Measurements from ENCODE around the gene SCG5. TPM values are rescaled to one million over a fixed set of nuclear protein-coding genes. Genes with fewer than 3 reads are reported as not detected.

SCG5 gene
- polyA plus RNA-seq, 1 experiment: 9.4 TPM

- TF ChIP-seq, protein P1, sequence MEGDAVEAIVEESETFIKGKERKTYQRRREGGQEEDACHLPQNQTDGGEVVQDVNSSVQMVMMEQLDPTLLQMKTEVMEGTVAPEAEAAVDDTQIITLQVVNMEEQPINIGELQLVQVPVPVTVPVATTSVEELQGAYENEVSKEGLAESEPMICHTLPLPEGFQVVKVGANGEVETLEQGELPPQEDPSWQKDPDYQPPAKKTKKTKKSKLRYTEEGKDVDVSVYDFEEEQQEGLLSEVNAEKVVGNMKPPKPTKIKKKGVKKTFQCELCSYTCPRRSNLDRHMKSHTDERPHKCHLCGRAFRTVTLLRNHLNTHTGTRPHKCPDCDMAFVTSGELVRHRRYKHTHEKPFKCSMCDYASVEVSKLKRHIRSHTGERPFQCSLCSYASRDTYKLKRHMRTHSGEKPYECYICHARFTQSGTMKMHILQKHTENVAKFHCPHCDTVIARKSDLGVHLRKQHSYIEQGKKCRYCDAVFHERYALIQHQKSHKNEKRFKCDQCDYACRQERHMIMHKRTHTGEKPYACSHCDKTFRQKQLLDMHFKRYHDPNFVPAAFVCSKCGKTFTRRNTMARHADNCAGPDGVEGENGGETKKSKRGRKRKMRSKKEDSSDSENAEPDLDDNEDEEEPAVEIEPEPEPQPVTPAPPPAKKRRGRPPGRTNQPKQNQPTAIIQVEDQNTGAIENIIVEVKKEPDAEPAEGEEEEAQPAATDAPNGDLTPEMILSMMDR (IDR thresholded peaks at IDR 0.05; ENCODE audit: insufficient read depth, low read depth, low read length): no peak
- ChIA-PET POLR2A (interaction anchor here (0.6 kb wide), 1 partner anchor 55 kb away, joined by 3 read pairs; no protein-coding TSS in a partner anchor), CTCF (interaction anchor here (0.6 to 2.2 kb wide), 6 partner anchors 10 to 217 kb away, joined by 3 to 13 read pairs (median 3); no protein-coding TSS in a partner anchor)
- Histone ChIP-seq H3K36me3 (ENCODE audit: control insufficient read depth, insufficient read depth, low read length) (peaks cover 6% of the 10 kb centered on the region), H3K27me3 (ENCODE audit: control insufficient read depth, insufficient read depth, low read length) (no peaks in the 10 kb centered on the region), H3K4me3 (ENCODE audit: low read depth, low read length) (peak overlapping the region; percentile 92)
- no peak for DNase-seq (ENCODE audit: low read depth)
Measured at GRCh38 chr15:32718227-32718820, 76.8 kb downstream of the SCG5 start.

DNA sequence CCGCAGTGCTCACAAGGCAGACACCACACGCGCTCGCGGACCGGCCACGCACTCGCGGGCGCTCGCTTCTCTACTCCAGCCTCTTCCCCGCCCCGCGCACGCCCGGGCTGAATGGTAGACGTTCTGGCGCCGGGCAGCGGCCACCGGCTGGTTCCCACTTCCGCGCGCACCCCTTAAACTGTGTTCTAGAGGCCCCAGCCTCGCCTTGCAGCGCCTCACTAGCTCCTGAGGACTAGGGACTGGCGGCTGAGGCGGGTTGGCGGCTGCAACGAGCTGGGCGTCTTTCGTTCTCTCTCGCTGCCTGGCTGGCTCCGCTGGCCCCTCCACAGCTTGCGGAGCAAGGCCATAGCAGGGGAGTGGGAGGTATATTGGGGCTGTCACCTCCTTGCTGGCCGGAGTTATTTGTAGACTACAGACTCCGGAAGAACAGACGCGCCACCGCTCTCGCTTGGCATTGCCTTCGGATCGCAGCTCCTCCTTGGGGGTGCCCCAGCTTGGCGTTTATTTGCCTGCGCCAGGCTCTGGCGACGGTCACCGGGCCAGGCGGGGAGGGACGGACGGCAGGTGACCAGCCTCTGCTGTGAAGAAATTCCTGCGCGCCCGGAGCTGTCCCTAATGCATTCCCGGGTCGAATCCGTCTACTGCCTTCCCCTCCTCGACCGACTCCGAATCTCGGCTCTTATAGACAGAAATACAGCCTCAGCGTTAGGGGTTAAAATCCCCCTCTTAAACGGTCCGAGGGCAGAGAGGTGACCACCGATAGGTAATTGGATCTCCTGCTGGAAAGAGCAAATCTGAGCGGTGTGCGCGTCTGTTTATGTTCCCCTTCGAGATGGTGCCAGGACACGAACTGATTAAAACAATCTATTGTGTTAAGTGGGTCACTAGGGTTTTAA, 77.6 kb downstream of the SCG5 start:
- Histone ChIP-seq H3K36me3 (ENCODE audit: control insufficient read depth, insufficient read depth, low read length) (peaks cover 6% of the 10 kb centered on the region), H3K27me3 (ENCODE audit: control insufficient read depth, insufficient read depth, low read length) (no peaks in the 10 kb centered on the region), H3K4me3 (ENCODE audit: low read depth, low read length) (peak overlapping the region; percentile 92)
- CTCF ChIA-PET: interaction anchor here (0.6 to 2.2 kb wide), 6 partner anchors 11 to 217 kb away, joined by 3 to 13 read pairs (median 3); no protein-coding TSS in a partner anchor
- TF ChIP-seq, protein P1 (IDR thresholded peaks at IDR 0.05; ENCODE audit: insufficient read depth, low read depth, low read length): no peak
- POLR2A ChIA-PET: interaction anchor here (0.6 kb wide), 2 partner anchors 56 to 1490 kb away, joined by 3 read pairs; no protein-coding TSS in a partner anchor
- no peak for DNase-seq (ENCODE audit: low read depth)

DNA sequence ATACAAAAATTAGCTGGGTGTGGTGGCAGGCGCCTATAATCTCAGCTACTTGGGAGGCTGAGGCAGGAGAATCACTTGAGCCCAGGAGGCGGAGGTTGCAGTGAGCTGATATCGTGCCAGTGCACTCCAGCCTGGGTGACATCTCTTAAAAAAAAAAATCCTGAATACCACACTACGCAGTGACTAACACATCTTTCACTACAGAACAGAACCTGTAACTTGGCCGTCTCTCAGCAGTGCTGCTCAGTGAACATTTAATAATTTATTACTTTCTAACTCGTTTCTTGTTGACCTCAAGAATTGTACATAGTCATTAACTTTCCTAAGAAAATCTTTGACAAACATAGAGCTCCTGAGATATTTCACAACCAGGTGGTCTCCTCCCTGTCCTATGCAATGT, 80.1 kb downstream of the SCG5 start:
- no peak overlapping the region for H3K4me3 ChIP-seq (ENCODE audit: low read depth, low read length)
- TF ChIP-seq, protein P1 (IDR thresholded peaks at IDR 0.05; ENCODE audit: insufficient read depth, low read depth, low read length): no peak
- POLR2A ChIA-PET: interaction anchor here (0.6 to 0.7 kb wide), 2 partner anchors 52 to 167 kb away, joined by 3 to 7 read pairs; no protein-coding TSS in a partner anchor
- H3K36me3 ChIP-seq (ENCODE audit: control insufficient read depth, insufficient read depth, low read length): peaks cover 6% of the 10 kb centered on the region
- DNase-seq (ENCODE audit: low read depth): no peak
- CTCF ChIA-PET: interaction anchor here (0.6 to 1.8 kb wide), 5 partner anchors 8 to 122 kb away, joined by 3 to 5 read pairs (median 3); no protein-coding TSS in a partner anchor
- H3K27me3 ChIP-seq (ENCODE audit: control insufficient read depth, insufficient read depth, low read length): no peaks in the 10 kb centered on the region

DNA sequence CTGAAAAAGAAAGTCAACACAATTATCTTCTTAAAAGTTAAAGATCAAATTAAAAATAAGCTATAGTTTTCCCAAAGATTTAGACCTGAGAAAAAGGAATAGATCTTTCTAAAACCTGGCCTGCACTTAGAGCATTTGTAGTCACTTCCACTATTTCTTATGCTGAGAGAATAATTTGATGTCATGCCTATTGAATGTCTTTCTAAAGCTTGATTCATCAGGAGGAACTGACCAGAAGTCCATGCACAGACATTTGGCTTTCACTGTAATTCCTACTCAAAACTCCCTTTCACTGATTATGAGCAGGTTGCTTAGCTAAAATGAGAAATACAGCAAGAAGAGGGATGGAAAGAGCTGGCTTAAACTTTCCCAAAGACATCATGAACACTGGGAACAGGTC, 80.6 kb downstream of the SCG5 start:
- DNase-seq (ENCODE audit: low read depth): no peak
- Histone ChIP-seq H3K36me3 (ENCODE audit: control insufficient read depth, insufficient read depth, low read length) (peaks cover 6% of the 10 kb centered on the region), H3K27me3 (ENCODE audit: control insufficient read depth, insufficient read depth, low read length) (no peaks in the 10 kb centered on the region), H3K4me3 (ENCODE audit: low read depth, low read length) (no peak overlapping the region)
- ChIA-PET POLR2A (interaction anchor here (0.6 to 0.7 kb wide), 3 partner anchors 13 to 258 kb away, joined by 3 to 8 read pairs (median 7); no protein-coding TSS in a partner anchor), CTCF (interaction anchor here (0.6 to 1.8 kb wide), 3 partner anchors 8 to 234 kb away, joined by 3 to 5 read pairs (median 4); no protein-coding TSS in a partner anchor)
- TF ChIP-seq, protein P1 (IDR thresholded peaks at IDR 0.05; ENCODE audit: insufficient read depth, low read depth, low read length): no peak
